ENCODE measurements around the gene ODC1. TPM values are rescaled to one million over a fixed set of nuclear protein-coding genes. Genes with fewer than 3 reads are reported as not detected.

ODC1 gene
- total RNA-seq, 1 experiment from 2014 or later = 231 TPM

- no peaks in the 10 kb centered on the region for H3K4me1 ChIP-seq (ENCODE audit: control insufficient read depth in 1 of 2, insufficient read depth in 2 of 2, low read length in 2 of 2)
- CTCF ChIA-PET = no interaction called here
- BruUV-seq (replicated peaks) = no TSS peak
- RAD21 ChIA-PET (ENCODE audit: low non-redundant PET in 1 of 2, low total read pairs in 2 of 2, uncharacterized antibody in 2 of 2, unreplicated experiment in 2 of 2) = no interaction called here
- H3K4me3 ChIP-seq (replicated peaks in 1 of 2; ENCODE audit: low read depth in 1 of 2, low read length in 2 of 2) = no peak overlapping the region
- no peaks in the 10 kb centered on the region for H3K9me3 ChIP-seq (ENCODE audit: control insufficient read depth in 1 of 2, insufficient read depth in 1 of 2, low read depth in 1 of 2, low read length in 2 of 2)
- H3K4me2 ChIP-seq (ENCODE audit: low read length) = no peak overlapping the region
- H2AFZ ChIP-seq (ENCODE audit: low read depth, low read length, poor library complexity, severe bottlenecking) = no peak overlapping the region
- ATAC-seq = no peak
- POLR2A ChIA-PET = no interaction called here
- no peaks in the 10 kb centered on the region for H3K79me2 ChIP-seq (ENCODE audit: insufficient read depth, low read length)
- no peaks in the 10 kb centered on the region for H3K9me2 ChIP-seq (ENCODE audit: insufficient read depth)
- no peak overlapping the region for H3K27ac ChIP-seq (ENCODE audit: low read depth, low read length)
- no peak for DNase-seq (ENCODE audit: low read depth, low spot score)
- H4K20me1 ChIP-seq (ENCODE audit: insufficient read depth) = no peaks in the 10 kb centered on the region
- H3K27me3 ChIP-seq (ENCODE audit: insufficient read depth, low read length) = peaks cover 46% of the 10 kb centered on the region
- no peaks in the 10 kb centered on the region for H3K36me3 ChIP-seq (ENCODE audit: control insufficient read depth in 1 of 2, insufficient read depth in 2 of 2, low read length in 2 of 2)
- TF ChIP-seq CBX3 (IDR thresholded peaks at IDR 0.05; ENCODE audit: low read depth) (no peak), RAD21 (IDR thresholded peaks at IDR 0.05; ENCODE audit: low read depth) (no peak), CTCF (IDR thresholded peaks at IDR 0.05 in 2 of 3, conservative IDR thresholded peaks at IDR 0.05 in 1 of 3; ENCODE audit: borderline replicate concordance in 1 of 3, insufficient read depth in 1 of 3, low read depth in 2 of 3, low read length in 2 of 3) (no peak), ATF3 (IDR thresholded peaks at IDR 0.05) (no peak), MAX (IDR thresholded peaks at IDR 0.05) (no peak), REST (IDR thresholded peaks at IDR 0.05; ENCODE audit: low read depth) (no peak), SP1 (IDR thresholded peaks at IDR 0.05; ENCODE audit: low read depth) (no peak), EZH2 (IDR thresholded peaks at IDR 0.05) (no peak), FOSL1 (IDR thresholded peaks at IDR 0.05; ENCODE audit: low read depth) (no peak), SRF (IDR thresholded peaks at IDR 0.05; ENCODE audit: low read depth) (no peak), YY1 (IDR thresholded peaks at IDR 0.05; ENCODE audit: extremely low read depth, insufficient replicate concordance, low read depth, low read length) (no peak), EGR1 (IDR thresholded peaks at IDR 0.05; ENCODE audit: low read depth) (no peak), POLR2AphosphoS5 (IDR thresholded peaks at IDR 0.05; ENCODE audit: low read depth, low read length) (no peak), SIN3A (IDR thresholded peaks at IDR 0.05; ENCODE audit: low read depth) (no peak)
- H3K9ac ChIP-seq (ENCODE audit: low read length) = no peak overlapping the region
- intact Hi-C loops (cut with micrococcal nuclease) = no loop called here
These were observed 32.3 kb upstream of the ODC1 start for GRCh38 chr2:10480359-10480949.
